GDM1 (cell line): ENCODE data around the gene ACACB.

Experiments used
- DNase-seq: peaks from one replicate; lab custom pipeline; 2025; lab: John Stamatoyannopoulos, UW

Gene ACACB

GRCh38 chr12:109214131-109214530 lies 97.7 kb downstream of the ACACB start:
- no peak for DNase-seq

DNA sequence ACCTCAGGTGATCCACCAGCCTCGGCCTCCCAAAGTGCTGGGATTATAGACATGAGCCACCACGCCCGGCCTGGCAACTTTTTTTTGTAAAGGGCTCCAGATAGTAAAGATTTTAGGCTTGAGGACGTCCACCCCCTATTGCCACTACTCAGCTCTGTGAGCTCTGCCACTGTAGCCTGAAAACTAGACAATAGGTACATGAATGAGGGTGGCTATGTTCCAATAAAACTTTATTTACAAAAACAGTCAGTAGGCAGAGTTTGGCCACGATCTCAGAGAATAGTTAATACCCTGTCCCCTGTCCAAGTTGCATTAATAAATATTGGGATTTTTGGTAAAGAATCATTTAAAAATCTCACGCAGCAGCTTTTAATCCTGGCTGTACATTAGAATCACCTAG lies 102.6 kb downstream of the ACACB start:
- DNase-seq: no peak

GRCh38 chr12:109219938-109220337 lies 103.6 kb downstream of the ACACB start:
- no peak for DNase-seq

- DNase-seq: no peak
Measured at GRCh38 chr12:109221277-109221931, 105.0 kb downstream of the ACACB start.

DNA sequence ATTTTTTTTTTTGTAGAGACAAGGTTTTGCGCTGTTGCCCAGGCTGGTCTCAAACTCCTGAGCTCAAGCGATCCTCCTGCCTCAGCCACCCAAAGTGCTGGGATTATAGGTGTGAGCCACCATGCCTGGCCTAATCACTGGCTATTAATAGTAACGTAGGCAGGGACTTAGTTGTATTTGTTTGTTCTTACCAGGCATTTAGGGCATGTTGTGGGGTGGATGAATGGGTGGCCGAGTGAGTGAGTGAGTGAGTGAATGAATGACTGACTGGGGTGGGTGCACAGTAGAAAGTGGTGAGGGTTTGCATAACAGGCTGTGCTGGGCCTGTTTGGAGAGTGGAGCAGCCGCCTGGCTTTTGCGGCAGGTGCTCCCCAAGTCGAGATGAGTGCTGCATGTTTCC lies 105.7 kb downstream of the ACACB start:
- DNase-seq: no peak

DNA sequence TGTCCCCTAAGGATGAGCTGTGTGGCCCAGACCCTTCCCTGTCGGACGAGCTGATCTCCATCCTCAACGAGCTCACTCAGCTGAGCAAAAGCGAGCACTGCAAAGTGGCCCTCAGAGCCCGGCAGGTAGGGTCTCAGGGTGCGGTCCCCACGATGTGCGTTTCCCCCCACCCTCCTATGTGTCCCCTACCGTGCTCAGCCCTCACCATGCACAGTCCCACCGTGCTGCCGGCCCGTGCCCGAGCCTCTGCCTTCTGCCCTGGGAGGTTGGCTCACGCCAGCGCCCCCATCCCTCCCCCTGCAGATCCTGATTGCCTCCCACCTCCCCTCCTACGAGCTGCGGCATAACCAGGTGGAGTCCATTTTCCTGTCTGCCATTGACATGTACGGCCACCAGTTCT lies 106.1 kb downstream of the ACACB start:
- no peak for DNase-seq

GRCh38 chr12:109223211-109223610 lies 106.8 kb downstream of the ACACB start:
- DNase-seq: no peak

DNA sequence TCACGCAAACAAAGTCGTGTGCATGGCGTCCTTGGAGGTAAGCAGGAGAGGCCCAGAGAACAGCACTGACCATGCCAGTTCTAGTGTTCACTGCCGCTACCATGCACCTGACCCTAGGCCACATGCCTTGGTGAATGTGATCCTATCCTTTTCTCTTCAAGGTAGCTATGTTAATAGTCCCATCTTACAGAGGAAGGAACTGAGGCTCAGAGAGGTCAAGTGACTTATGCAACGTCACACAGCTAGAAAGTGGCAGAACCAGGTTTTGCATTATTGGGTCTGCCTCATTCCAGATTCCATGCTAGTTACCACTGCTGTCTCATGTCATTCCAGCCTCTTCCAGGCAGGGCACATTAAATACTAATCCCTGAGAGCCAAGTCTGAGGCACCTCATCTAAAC lies 107.5 kb downstream of the ACACB start:
- DNase-seq: no peak

- no peak for DNase-seq
Measured at GRCh38 chr12:109228664-109229063, 112.3 kb downstream of the ACACB start.

DNA sequence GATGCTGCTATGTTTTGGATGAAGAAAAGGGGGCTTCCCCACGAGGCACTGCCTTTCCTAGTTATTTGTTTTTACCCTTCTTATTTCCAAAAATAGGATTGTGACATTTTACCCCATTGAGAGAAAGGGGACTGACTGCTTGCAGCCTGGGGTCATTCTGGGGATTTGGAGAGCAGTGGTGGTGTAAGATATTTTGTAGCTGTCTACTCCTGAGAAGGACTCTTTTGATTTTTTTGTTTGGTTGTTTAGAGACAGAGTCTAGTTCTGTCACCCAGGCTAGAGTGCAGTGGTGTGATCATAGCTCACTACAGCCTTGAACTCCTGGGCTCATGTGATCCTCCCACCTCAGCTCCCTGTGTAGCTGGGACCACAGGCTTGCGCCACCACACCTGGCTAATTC lies 113.8 kb downstream of the ACACB start:
- DNase-seq: no peak

- no peak for DNase-seq
Measured at GRCh38 chr12:109232731-109233130, 116.3 kb downstream of the ACACB start.

DNA sequence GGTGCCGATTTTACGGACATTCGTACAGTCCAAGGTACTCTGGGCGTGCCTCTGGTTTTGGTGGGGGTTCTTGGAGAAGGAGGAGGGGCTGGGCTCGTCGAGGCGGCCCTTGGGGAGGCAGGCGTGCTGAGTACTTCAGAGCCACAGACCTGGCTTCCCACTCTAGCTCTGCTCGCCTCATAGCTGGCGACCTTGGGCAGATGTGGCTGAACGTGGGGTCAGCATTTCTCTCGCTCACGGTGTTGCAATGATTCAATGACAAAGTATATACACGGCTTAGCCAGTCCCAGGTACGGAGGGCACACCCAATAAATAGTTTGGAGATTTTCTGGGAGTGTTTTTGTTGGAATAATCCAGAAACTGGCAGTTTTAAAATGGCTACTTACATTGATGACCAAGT lies 117.6 kb downstream of the ACACB start:
- no peak for DNase-seq

GRCh38 chr12:109236257-109236656 lies 119.9 kb downstream of the ACACB start:
- no peak for DNase-seq

DNA sequence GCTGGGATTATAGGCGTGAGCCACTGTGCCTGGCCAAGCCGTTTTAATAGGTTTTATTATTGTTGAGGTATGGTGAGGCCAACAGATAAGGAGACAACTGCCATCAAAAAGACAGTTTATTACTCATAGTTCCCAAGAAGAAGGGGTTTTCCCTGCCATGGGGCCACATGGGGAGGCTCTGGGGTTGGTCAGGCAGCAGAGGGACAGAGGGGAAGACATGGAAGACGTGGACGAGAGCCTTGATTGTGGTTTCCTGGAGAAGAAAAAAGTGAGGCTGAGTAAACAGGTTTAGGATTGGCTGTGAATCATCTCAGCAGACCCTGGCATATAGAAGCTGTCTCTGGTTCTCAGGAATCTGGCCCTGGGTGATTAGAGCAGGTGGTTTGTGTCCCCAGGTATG lies 122.8 kb downstream of the ACACB start:
- no peak for DNase-seq

DNA sequence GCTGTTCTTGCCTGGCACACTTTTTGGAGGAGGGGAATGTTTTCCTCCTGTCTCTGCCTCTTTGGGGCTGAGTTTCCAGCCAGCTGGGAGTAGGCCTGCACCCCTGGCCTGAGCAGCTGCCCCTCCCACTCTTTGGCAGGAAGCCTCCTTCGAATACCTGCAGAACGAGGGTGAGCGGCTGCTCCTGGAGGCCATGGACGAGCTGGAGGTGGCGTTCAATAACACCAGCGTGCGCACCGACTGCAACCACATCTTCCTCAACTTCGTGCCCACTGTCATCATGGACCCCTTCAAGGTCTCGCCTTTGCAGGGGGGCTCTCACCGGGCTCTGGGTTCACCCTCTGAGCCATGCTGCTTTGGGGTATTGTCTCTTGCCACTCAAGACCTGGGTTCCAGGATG lies 123.3 kb downstream of the ACACB start:
- no peak for DNase-seq

- no peak for DNase-seq
Measured at GRCh38 chr12:109240365-109240764, 124.0 kb downstream of the ACACB start.

GRCh38 chr12:109241936-109242335 lies 125.5 kb downstream of the ACACB start:
- DNase-seq: no peak

DNA sequence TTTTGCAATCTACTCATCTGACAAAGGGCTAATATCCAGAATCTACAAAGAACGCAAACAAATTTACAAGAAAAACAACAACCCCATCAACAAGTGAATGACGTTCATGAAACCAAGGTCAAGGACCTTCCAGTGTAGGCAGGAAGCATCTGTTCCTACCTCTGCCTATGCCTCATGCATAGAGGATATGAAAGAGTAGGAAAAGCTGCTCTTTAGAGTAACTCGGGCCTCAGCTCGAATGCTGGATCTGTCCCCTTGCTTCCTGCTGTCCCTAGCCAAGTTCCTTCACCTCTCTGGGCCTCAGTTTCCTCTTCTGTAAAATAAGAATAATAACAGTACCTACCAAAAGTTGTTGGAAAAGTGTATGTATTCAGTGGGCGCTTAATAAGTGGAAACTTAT lies 127.7 kb downstream of the ACACB start:
- DNase-seq: no peak

DNA sequence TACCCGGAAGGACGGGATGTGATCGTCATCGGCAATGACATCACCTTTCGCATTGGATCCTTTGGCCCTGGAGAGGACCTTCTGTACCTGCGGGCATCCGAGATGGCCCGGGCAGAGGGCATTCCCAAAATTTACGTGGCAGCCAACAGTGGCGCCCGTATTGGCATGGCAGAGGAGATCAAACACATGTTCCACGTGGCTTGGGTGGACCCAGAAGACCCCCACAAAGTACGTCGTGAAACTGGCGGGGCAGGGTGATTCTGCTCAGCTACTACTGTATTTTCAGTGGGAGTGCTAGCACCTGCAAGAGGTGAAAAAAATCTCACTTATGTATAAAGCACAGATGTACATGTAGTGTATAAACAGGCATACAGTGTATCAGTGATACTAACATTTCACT lies 129.8 kb downstream of the ACACB start:
- DNase-seq: no peak

DNA sequence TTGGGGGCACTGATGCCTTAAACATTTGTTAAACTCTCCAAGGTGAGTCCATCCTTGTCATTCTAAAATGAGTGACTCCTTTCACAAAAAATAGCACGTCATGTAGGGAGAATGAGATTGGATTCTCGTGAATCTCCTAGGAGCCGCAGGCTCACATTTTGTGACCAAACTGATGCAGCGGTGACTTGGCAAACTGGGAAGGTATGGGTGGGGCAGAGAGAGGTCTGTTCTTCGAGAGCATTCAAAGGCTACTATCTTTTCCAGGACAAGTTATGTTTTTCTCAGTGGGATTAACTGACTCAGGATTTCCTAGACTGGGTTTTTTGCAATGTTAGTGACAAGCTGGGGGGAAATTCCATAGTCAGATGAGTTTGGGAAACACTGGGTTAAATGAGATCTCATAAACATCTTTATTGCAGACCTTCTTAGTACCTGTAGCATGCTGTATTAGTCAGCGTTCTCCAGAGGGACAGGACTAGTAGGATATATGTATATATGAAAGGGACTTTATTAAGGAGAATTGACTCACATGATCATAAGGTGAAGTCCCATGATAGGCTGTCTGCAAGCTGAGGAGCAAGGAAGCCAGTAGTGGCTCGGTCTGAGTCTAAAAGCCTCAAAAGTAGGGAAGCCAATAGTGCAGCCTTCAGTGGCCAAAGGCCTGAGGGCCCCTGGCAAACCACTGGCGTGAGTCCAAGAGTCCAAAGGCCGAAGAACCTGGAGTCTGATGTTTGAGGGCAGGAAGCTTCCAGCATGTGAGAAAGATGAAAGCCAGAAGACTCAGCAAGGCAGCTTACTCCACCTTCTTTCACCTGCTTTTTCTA lies 131.7 kb downstream of the ACACB start:
- no peak for DNase-seq

DNA sequence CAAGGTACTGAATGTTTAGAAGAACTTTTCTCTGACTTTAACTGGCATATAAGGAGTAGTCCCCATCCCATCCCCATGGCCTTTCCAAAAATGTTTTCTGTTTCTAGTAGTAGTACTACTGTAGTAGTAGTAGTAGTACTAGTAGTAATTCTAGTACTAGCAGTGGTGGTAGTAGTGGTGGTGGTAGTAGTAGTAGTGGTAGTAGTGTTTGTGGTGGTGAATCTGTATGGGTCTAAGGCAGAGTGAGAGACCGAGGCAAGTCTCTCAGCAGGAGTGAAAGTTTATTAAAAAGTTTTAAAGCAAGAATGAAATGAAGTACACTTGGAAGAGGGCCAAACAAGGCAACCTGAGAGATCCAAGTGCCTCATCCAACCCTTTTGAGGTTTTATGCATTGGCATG lies 134.1 kb downstream of the ACACB start:
- no peak for DNase-seq

GRCh38 chr12:109252799-109253198 lies 136.4 kb downstream of the ACACB start:
- DNase-seq: no peak

DNA sequence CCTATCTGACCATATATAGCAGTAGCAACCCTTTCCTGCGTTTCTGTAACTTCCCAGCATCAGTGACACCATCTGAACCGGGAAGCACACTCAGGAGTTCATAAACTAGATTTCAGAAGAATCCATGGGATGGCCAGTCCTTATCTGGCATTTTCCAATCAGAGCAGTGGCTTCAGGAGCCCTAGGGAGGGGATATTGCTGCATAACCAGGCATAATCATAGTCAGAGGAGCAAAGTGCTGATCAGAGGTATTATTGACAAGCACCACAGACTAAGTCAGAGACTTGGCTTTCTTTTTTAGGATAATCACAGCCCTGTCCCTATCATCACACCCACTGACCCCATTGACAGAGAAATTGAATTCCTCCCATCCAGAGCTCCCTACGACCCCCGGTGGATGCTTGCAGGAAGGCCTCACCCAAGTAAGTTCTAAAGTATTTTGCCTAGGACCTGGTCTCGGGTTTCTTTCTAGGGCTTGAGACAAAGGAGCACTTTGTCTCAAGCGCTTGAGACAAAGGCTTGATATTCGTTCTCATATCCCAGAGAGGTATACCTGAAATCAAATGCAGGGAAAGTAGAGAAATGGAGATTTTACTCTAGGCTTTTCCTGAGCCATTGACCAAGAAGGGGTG lies 137.6 kb downstream of the ACACB start:
- DNase-seq: no peak
